Body of pancreas (tissue), 4 donors: ENCODE data around the gene BABAM2. TPM values are rescaled to one million over a fixed set of nuclear protein-coding genes. Genes with fewer than 3 reads are reported as not detected.
A peak's percentile ranks its signal among the peaks of the same experiment; 100 is the strongest.

Experiments
- ATAC-seq: fragments of 150-250 bp; one replicate; pipeline ENCODE4 v1.9.1; 2016
- DNase-seq, 4 donors: peaks; one replicate each; pipeline ENCODE4 v3.0.0-alpha.2; 2019
- H3K27ac ChIP-seq, 4 donors: fragments of 200-600 bp; sonication (generic); 1 replicate in 3 of 4; 2 replicates in 1 of 4; pipeline versions ENCODE4 v1.5.1 to v1.6.1; 2016 to 2019; ENCODE audit warnings: mild to moderate bottlenecking in 1 of 4, mixed read lengths in 1 of 4, moderate library complexity in 1 of 4
- H3K27me3 ChIP-seq, 2 donors: fragments of 200-600 bp; sonication (generic); one replicate each; pipeline ENCODE4 v1.6.0; 2016; ENCODE audit warnings: mild to moderate bottlenecking in 1 of 2
- H3K36me3 ChIP-seq, 2 donors: fragments of 200-600 bp; sonication (generic); replicated peaks in 1 of 2; 2 replicates each; pipeline ENCODE4 v1.5.1; 2016; ENCODE audit warnings: low read depth in 2 of 2; ENCODE audit not compliant: insufficient read depth in 1 of 2
- H3K4me1 ChIP-seq: fragments of 200-600 bp; sonication (generic); one replicate; pipeline ENCODE4 v1.6.0; 2016
- H3K4me3 ChIP-seq, 2 donors: fragments of 200-600 bp; sonication (generic); 1 replicate in 1 of 2; 2 replicates in 1 of 2; pipeline ENCODE4 v1.5.1; 2016 to 2019
- H3K9me3 ChIP-seq, 3 donors: fragments of 200-600 bp; sonication (generic); 1 replicate in 2 of 3; 2 replicates in 1 of 3; pipeline ENCODE4 v1.5.1; 2016
- CTCF ChIP-seq, 7 experiments: fragments of 450-650 bp in 4 of 7; fragments of 200-600 bp in 3 of 7; sonication (generic) in 3 of 7; IDR thresholded peaks; one replicate each; pipeline ENCODE4 v1.5.1; 2016 to 2019; ENCODE audit warnings: antibody characterized with exemption in 7 of 7
- POLR2A ChIP-seq, 3 donors: fragments of 450-650 bp; IDR thresholded peaks; one replicate each; pipeline ENCODE4 v1.6.1; 2016; ENCODE audit warnings: antibody characterized with exemption in 3 of 3, mild to moderate bottlenecking in 2 of 3
- WGBS, 2 donors: methylation state at CpG; one replicate each; pipeline ENCODE4 v1.1.5; 2017; 5-methylcytosine and 5-hydroxymethylcytosine counted together
- intact Hi-C: fragments of 100-400 bp; cut with DNase I; formaldehyde crosslinking; loops from one replicate; pipeline ENCODE4 v1.15.1; 2023
- total RNA-seq, 2 donors: library from RNA; depleted of rRNA; stranded (reverse); fragments of >200 nt; gene quantifications; one replicate each; pipeline ENCODE4 v1.1.0, GENCODE V29; 2016

Gene BABAM2
- total RNA-seq, 2 donors from 2014 or later: 20.5 to 22.4 TPM

- Histone ChIP-seq H3K9me3 (no peaks in the 10 kb centered on the region), H3K27ac (no peak overlapping the region), H3K36me3 (no peaks in the 10 kb centered on the region), H3K27me3 (no peaks in the 10 kb centered on the region), H3K4me3 (no peak overlapping the region), H3K4me1 (peaks cover 20% of the 10 kb centered on the region)
- WGBS, 2 donors: 56 to 65% methylated on average over 3 of the region's 3 CpGs
- intact Hi-C loops: no loop called here
- no peak for TF ChIP-seq CTCF (IDR thresholded peaks at IDR 0.05)
- TF ChIP-seq POLR2A (IDR thresholded peaks at IDR 0.05): no peak
- no peak for DNase-seq
- ATAC-seq: no peak
Measured at GRCh38 chr2:27888790-27889189, 1.7 kb upstream of the BABAM2 start.

- H3K27ac ChIP-seq: peak overlapping the region; percentile 89 to 94 (median 90)
- H3K4me3 ChIP-seq: peak overlapping the region; percentile 63 to 67
- no peaks in the 10 kb centered on the region for H3K36me3 ChIP-seq
- 7 to 14% methylated on average over 10 of the region's 10 CpGs for WGBS, 2 donors
- TF ChIP-seq CTCF (IDR thresholded peaks at IDR 0.05): no peak
- no peak for TF ChIP-seq POLR2A (IDR thresholded peaks at IDR 0.05)
- no peak for ATAC-seq
- intact Hi-C loops: no loop called here
- no peaks in the 10 kb centered on the region for H3K9me3 ChIP-seq
- peaks cover 20% of the 10 kb centered on the region for H3K4me1 ChIP-seq
- peak in 3 of 4 donors; percentile 15 to 20 (median 16) for DNase-seq
- H3K27me3 ChIP-seq: no peaks in the 10 kb centered on the region
Measured at GRCh38 chr2:27889774-27890145, 769 bp upstream of the BABAM2 start.

GRCh38 chr2:27890924-27891672 is 569 bp downstream of the BABAM2 start:
- Histone ChIP-seq H3K27ac (peak overlapping the region; percentile 89 to 94 (median 90)), H3K27me3 (no peaks in the 10 kb centered on the region), H3K9me3 (no peaks in the 10 kb centered on the region), H3K4me1 (peaks cover 20% of the 10 kb centered on the region), H3K4me3 (peak overlapping the region; percentile 42 to 67), H3K36me3 (no peaks in the 10 kb centered on the region)
- intact Hi-C loops: no loop called here
- TF ChIP-seq POLR2A (IDR thresholded peaks at IDR 0.05): no peak
- TF ChIP-seq CTCF (IDR thresholded peaks at IDR 0.05): peak in 1 of 7 experiments; percentile 6
- DNase-seq: peak; percentile 74 to 85 (median 77)
- ATAC-seq: peak; percentile 26
- 11 to 14% methylated on average over 23 to 24 of the region's 24 CpGs for WGBS, 2 donors

DNA sequence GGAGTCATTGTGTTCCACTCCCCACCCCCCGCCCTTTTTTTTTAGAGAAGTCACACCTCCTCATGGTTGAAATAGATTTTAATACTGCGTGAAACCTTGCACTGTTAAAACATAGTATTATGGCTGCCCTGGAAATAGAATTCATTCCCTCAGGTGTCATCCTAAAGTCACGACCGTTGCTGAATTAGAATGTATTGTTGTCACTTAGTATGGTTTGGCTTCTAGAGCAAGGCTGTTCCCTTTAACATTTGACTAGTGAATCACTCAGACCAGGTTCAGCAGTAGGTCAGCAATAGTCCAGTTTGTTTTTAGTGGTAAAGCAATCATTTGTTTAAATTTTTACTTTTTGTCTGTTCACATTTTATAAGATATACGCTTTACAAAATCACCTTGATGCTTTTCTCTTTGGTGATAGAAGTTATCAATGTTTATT is 1.2 kb downstream of the BABAM2 start:
- peaks cover 20% of the 10 kb centered on the region for H3K4me1 ChIP-seq
- H3K27ac ChIP-seq: peak overlapping the region in 2 of 4 donors; percentile 89 to 94
- TF ChIP-seq CTCF (IDR thresholded peaks at IDR 0.05): no peak
- TF ChIP-seq POLR2A (IDR thresholded peaks at IDR 0.05): no peak
- ATAC-seq (no peak), DNase-seq (no peak)
- H3K9me3 ChIP-seq: no peaks in the 10 kb centered on the region
- H3K4me3 ChIP-seq: no peak overlapping the region
- no peaks in the 10 kb centered on the region for H3K27me3 ChIP-seq
- H3K36me3 ChIP-seq: no peaks in the 10 kb centered on the region
- intact Hi-C loops: no loop called here
- WGBS, 2 donors: 50 to 53% methylated on average over 5 of the region's 5 CpGs

DNA sequence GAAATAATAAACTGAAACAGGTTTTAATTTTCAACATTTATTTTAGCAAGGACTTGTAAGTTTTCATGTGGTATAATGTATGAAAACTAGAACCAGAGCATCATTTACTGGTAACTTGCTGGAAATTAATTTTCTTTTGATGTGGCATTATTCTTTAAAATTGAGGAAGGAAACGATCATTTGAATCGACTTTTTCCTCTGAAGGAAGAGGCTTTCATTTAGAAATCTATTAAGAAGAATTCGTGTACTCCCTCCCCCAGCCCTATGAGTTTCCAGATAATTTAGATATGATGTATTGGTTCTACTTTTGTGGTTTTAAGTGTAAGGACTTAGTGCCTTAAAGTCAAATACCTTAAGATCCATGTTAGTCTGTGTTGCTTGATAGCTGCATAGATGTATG is 2.5 kb downstream of the BABAM2 start:
- no peaks in the 10 kb centered on the region for H3K27me3 ChIP-seq
- no peak for TF ChIP-seq POLR2A (IDR thresholded peaks at IDR 0.05)
- TF ChIP-seq CTCF (IDR thresholded peaks at IDR 0.05): no peak
- H3K36me3 ChIP-seq: peaks cover 0 to 2% of the 10 kb centered on the region in 2 donors
- H3K27ac ChIP-seq: no peak overlapping the region
- peaks cover 20% of the 10 kb centered on the region for H3K4me1 ChIP-seq
- 53 to 61% methylated on average over 3 of the region's 3 CpGs for WGBS, 2 donors
- ATAC-seq (no peak), DNase-seq (no peak)
- no peak overlapping the region for H3K4me3 ChIP-seq
- intact Hi-C loops: no loop called here
- no peaks in the 10 kb centered on the region for H3K9me3 ChIP-seq
